HEK293 (cell line): Measurements from ENCODE around the gene IRX3.

ENCODE experiments used
- CTCF ChIA-PET: fragments of 350-600 bp; formaldehyde crosslinking; extraction: SDS; loops from one replicate; lab custom pipeline; 2021; ENCODE audit warnings: antibody characterized with exemption; lab: Yijun Ruan, JAX
- POLR2A ChIA-PET: fragments of 300-600 bp; formaldehyde crosslinking; extraction: SDS; loops from one replicate; lab custom pipeline; 2020; ENCODE audit warnings: antibody characterized with exemption, inconsistent platforms; lab: Yijun Ruan, JAX
- H3K27ac ChIP-seq: fragments of 200-500 bp; sonication (Bioruptor generic); 2 replicates; pipeline ENCODE4 v1.5.1; 2014; ENCODE audit warnings: low read depth, low read length, control low read depth, inconsistent platforms; ENCODE audit errors: extremely low read depth
- H3K36me3 ChIP-seq, 2 experiments: fragments of 200-500 bp in 1 of 2; sonication (Bioruptor generic) in 1 of 2; 1 replicate in 1 of 2; 2 replicates in 1 of 2; pipeline ENCODE4 v1.5.1; 2014 to 2017; ENCODE audit warnings: inconsistent platforms in 2 of 2, low read length in 2 of 2; ENCODE audit not compliant: control insufficient read depth in 2 of 2, insufficient read depth in 1 of 2
- H3K4me1 ChIP-seq: fragments of 200-500 bp; sonication (Bioruptor generic); 2 replicates; pipeline ENCODE4 v1.5.1; 2014; ENCODE audit warnings: mild to moderate bottlenecking, low read length, inconsistent platforms; ENCODE audit not compliant: control insufficient read depth, insufficient read depth
- H3K4me3 ChIP-seq: 2 replicates; pipeline ENCODE4 v1.5.1; 2011; ENCODE audit warnings: low read depth, mild to moderate bottlenecking, control low read depth, low read length, moderate library complexity
- H3K9me3 ChIP-seq: fragments of 200-500 bp; sonication (Bioruptor generic); 2 replicates; pipeline ENCODE4 v1.5.1; 2014; ENCODE audit warnings: low read depth, low read length, inconsistent platforms; ENCODE audit not compliant: control insufficient read depth, insufficient read depth
- GFI1B ChIP-seq: fragments of 450-650 bp; formaldehyde crosslinking; IDR thresholded peaks from 2 replicates; pipeline ENCODE4 v1.5.1; 2016; ENCODE audit warnings: missing biosample characterization, missing genetic modification characterization
- HOXC10 ChIP-seq: sonication (generic); formaldehyde crosslinking; IDR thresholded peaks from 2 replicates; pipeline ENCODE4 v1.8.1; 2023; ENCODE audit warnings: mild to moderate bottlenecking, missing genetic modification reagents
- IKZF3 ChIP-seq: fragments of 450-650 bp; IDR thresholded peaks from 2 replicates; pipeline ENCODE4 v1.5.0; 2018; ENCODE audit warnings: missing biosample characterization, mild to moderate bottlenecking, missing genetic modification characterization, moderate library complexity
- KLF16 ChIP-seq: fragments of 450-650 bp; formaldehyde crosslinking; IDR thresholded peaks from 2 replicates; pipeline ENCODE4 v1.5.1; 2017; ENCODE audit warnings: missing biosample characterization, missing genetic modification characterization
- OVOL3 ChIP-seq: fragments of 450-650 bp; formaldehyde crosslinking; IDR thresholded peaks from 2 replicates; pipeline ENCODE4 v1.5.1; 2016; ENCODE audit warnings: missing biosample characterization, missing genetic modification characterization
- PATZ1 ChIP-seq: fragments of 450-650 bp; formaldehyde crosslinking; IDR thresholded peaks from 2 replicates; pipeline ENCODE4 v1.5.1; 2016; ENCODE audit warnings: missing biosample characterization, missing genetic modification characterization
- PRDM4 ChIP-seq: fragments of 450-650 bp; formaldehyde crosslinking; IDR thresholded peaks from 2 replicates; pipeline ENCODE4 v1.5.1; 2017; ENCODE audit warnings: missing biosample characterization, missing genetic modification characterization
- PRDM6 ChIP-seq: fragments of 450-650 bp; formaldehyde crosslinking; IDR thresholded peaks from 2 replicates; pipeline ENCODE4 v1.5.1; 2017; ENCODE audit warnings: missing biosample characterization, missing genetic modification characterization
- SCRT2 ChIP-seq: fragments of 450-650 bp; formaldehyde crosslinking; IDR thresholded peaks from 2 replicates; pipeline ENCODE4 v1.5.1; 2016; ENCODE audit warnings: missing biosample characterization, missing genetic modification characterization
- TCF7L2 ChIP-seq: IDR thresholded peaks from 2 replicates; pipeline ENCODE4 v1.6.1; 2011; ENCODE audit warnings: low read depth, mild to moderate bottlenecking, inconsistent platforms, low read length, moderate library complexity, borderline replicate concordance
- TRIM28 ChIP-seq: IDR thresholded peaks from 2 replicates; pipeline ENCODE4 v1.6.1; 2011; ENCODE audit warnings: low read length, control low read depth, borderline replicate concordance
- ZFP3 ChIP-seq: fragments of 450-650 bp; formaldehyde crosslinking; IDR thresholded peaks from 2 replicates; pipeline ENCODE4 v1.5.1; 2016; ENCODE audit warnings: low read depth, missing biosample characterization, missing genetic modification characterization
- ZFP69B ChIP-seq: fragments of 450-650 bp; formaldehyde crosslinking; IDR thresholded peaks from 2 replicates; pipeline ENCODE4 v1.5.1; 2016; ENCODE audit warnings: missing biosample characterization, missing genetic modification characterization
- ZNF133 ChIP-seq: fragments of 450-650 bp; formaldehyde crosslinking; IDR thresholded peaks from 2 replicates; pipeline ENCODE4 v1.5.1; 2016; ENCODE audit warnings: missing biosample characterization, missing genetic modification characterization
- ZNF155 ChIP-seq: fragments of 450-650 bp; formaldehyde crosslinking; IDR thresholded peaks from 2 replicates; pipeline ENCODE4 v1.5.1; 2016; ENCODE audit warnings: missing biosample characterization, missing genetic modification characterization
- ZNF202 ChIP-seq: fragments of 450-650 bp; formaldehyde crosslinking; IDR thresholded peaks from 2 replicates; pipeline ENCODE4 v1.5.1; 2016; ENCODE audit warnings: missing biosample characterization, missing genetic modification characterization, borderline replicate concordance
- ZNF518A ChIP-seq: fragments of 450-650 bp; formaldehyde crosslinking; conservative IDR thresholded peaks from 2 replicates; pipeline ENCODE4 v1.5.1; 2016; ENCODE audit warnings: low read depth, missing biosample characterization, missing genetic modification characterization
- ZNF530 ChIP-seq: fragments of 450-650 bp; formaldehyde crosslinking; IDR thresholded peaks from 2 replicates; pipeline ENCODE4 v1.5.1; 2016; ENCODE audit warnings: low read depth, missing biosample characterization, missing genetic modification characterization
- ZNF610 ChIP-seq: fragments of 450-650 bp; formaldehyde crosslinking; IDR thresholded peaks from 2 replicates; pipeline ENCODE4 v1.5.1; 2016; ENCODE audit warnings: missing biosample characterization, missing genetic modification characterization, borderline replicate concordance
- ZNF692 ChIP-seq: fragments of 450-650 bp; formaldehyde crosslinking; IDR thresholded peaks from 2 replicates; pipeline ENCODE4 v1.5.1; 2016; ENCODE audit warnings: missing biosample characterization, missing genetic modification characterization
- ZNF747 ChIP-seq: fragments of 450-650 bp; formaldehyde crosslinking; IDR thresholded peaks from 2 replicates; pipeline ENCODE4 v1.5.1; 2016; ENCODE audit warnings: missing biosample characterization, missing genetic modification characterization
- ZNF791 ChIP-seq: fragments of 450-650 bp; formaldehyde crosslinking; IDR thresholded peaks from 2 replicates; pipeline ENCODE4 v1.5.1; 2016; ENCODE audit warnings: missing biosample characterization, missing genetic modification characterization
- ZSCAN4 ChIP-seq: fragments of 450-650 bp; formaldehyde crosslinking; IDR thresholded peaks from 2 replicates; pipeline ENCODE4 v1.5.1; 2017; ENCODE audit warnings: missing biosample characterization, missing genetic modification characterization

Gene IRX3

GRCh38 chr16:54277845-54278703, 8.5 kb downstream of the IRX3 start:
- no peak overlapping the region for H3K4me3 ChIP-seq
- peak overlapping the region; percentile 3; the same call in 1 of the 2 replicates for H3K27ac ChIP-seq
- CTCF ChIA-PET: no interaction called here
- peaks cover 5% of the 10 kb centered on the region for H3K4me1 ChIP-seq
- H3K9me3 ChIP-seq: no peaks in the 10 kb centered on the region
- POLR2A ChIA-PET: no interaction called here
- peaks cover 3 to 17% of the 10 kb centered on the region in 2 experiments; a peak in 2 of 3 replicates for H3K36me3 ChIP-seq
- TF ChIP-seq ZNF518A (tag by site-specific recombination): no peak
- no peak for TF ChIP-seq ZNF155 (tag by site-specific recombination)
- TF ChIP-seq KLF16 (tag by site-specific recombination): no peak
- TF ChIP-seq ZNF692 (tag by site-specific recombination): peak; percentile 91
- TF ChIP-seq TRIM28: peak; percentile 32; the same call in 1 of the 2 replicates
- TF ChIP-seq GFI1B (tag by site-specific recombination): peak; percentile 15; the same call in 1 of the 2 replicates
- no peak for TF ChIP-seq ZNF202 (tag by site-specific recombination)
- no peak for TF ChIP-seq ZNF530 (tag by site-specific recombination)
- TF ChIP-seq ZFP3 (tag by site-specific recombination): no peak
- TF ChIP-seq PRDM6 (tag by site-specific recombination): peak; percentile 69
- TF ChIP-seq ZNF610: 0 out of 2 replicates have a peak, but pooled peaks have one; percentile 17
- TF ChIP-seq HOXC10 (CRISPR knock-in tag): no peak
- TF ChIP-seq IKZF3 (tag by site-specific recombination): 0 out of 2 replicates have a peak, but pooled peaks have one; percentile 10
- TF ChIP-seq ZFP69B (tag by site-specific recombination): peak; percentile 82
- TF ChIP-seq TCF7L2: no peak; the same call in 1 of the 2 replicates
- TF ChIP-seq PRDM4: 0 out of 2 replicates have a peak, but pooled peaks have one; percentile 17
- peak; percentile 63; the same call in 1 of the 2 replicates for TF ChIP-seq ZSCAN4 (tag by site-specific recombination)
- TF ChIP-seq SCRT2 (tag by site-specific recombination): peak; percentile 44; the same call in 1 of the 2 replicates
- no peak for TF ChIP-seq ZNF747
- TF ChIP-seq ZNF133 (tag by site-specific recombination): no peak
- no peak for TF ChIP-seq ZNF791 (tag by site-specific recombination)
- no peak for TF ChIP-seq OVOL3 (tag by site-specific recombination)
- no peak for TF ChIP-seq PATZ1 (tag by site-specific recombination)
